HFFc6 (cell line): ENCODE results near the gene LACRT. TPM values are rescaled to one million over a fixed set of nuclear protein-coding genes. Genes with fewer than 3 reads are reported as not detected.

Experiments used
- DNase-seq: peaks from one replicate; pipeline ENCODE4 v3.0.0-alpha.2; 2018
- H3K27ac Mint-ChIP-seq: 2 replicates; pipeline ENCODE4 v1.8.0; 2020; ENCODE audit warnings: mild to moderate bottlenecking, mixed read lengths
- H3K27me3 Mint-ChIP-seq: 2 replicates; pipeline ENCODE4 v1.8.0; 2021; ENCODE audit warnings: mild to moderate bottlenecking, moderate library complexity, mixed read lengths; ENCODE audit not compliant: insufficient read depth
- H3K36me3 Mint-ChIP-seq: 2 replicates; pipeline ENCODE4 v1.8.0; 2021; ENCODE audit warnings: low read depth, mixed read lengths
- H3K4me1 Mint-ChIP-seq: 2 replicates; pipeline ENCODE4 v1.8.0; 2020; ENCODE audit warnings: low read depth, mixed read lengths
- H3K4me3 Mint-ChIP-seq: 2 replicates; pipeline ENCODE4 v1.8.0; 2020; ENCODE audit warnings: mild to moderate bottlenecking, moderate library complexity, mixed read lengths
- H3K9me3 Mint-ChIP-seq: 2 replicates; pipeline ENCODE4 v1.8.0; 2020; ENCODE audit warnings: mild to moderate bottlenecking, mixed read lengths
- CTCF ChIP-seq: fragments of 200-600 bp; sonication (generic); IDR thresholded peaks from 2 replicates; pipeline ENCODE4 v1.5.0; 2021; ENCODE audit warnings: antibody characterized with exemption, mild to moderate bottlenecking
- total RNA-seq, 6 experiments: library from RNA; stranded (reverse); fragmentation: NEBNext Ultra II Directional; extraction: Animal tissue kit (Norgen Biotek cat#: 25700); gene quantifications; 2 replicates in 1 of 6; 3 replicates in 5 of 6; pipeline ENCODE4 v1.2.3, GENCODE V29; 2021

The LACRT gene
- total RNA-seq, 6 experiments from 2014 or later = not detected

GRCh38 chr12:54604436-54604835 lies 30.3 kb downstream of the LACRT start:
- H3K4me3 Mint-ChIP-seq = no peak overlapping the region
- H3K9me3 Mint-ChIP-seq = no peaks in the 10 kb centered on the region
- TF ChIP-seq CTCF = no peak
- no peak overlapping the region for H3K27ac Mint-ChIP-seq
- H3K27me3 Mint-ChIP-seq = peaks cover 31% of the 10 kb centered on the region
- DNase-seq = no peak
- H3K36me3 Mint-ChIP-seq = no peaks in the 10 kb centered on the region
- H3K4me1 Mint-ChIP-seq = 0 out of 2 replicates have a peak, but pooled peaks cover 6% of the 10 kb centered on the region

DNA sequence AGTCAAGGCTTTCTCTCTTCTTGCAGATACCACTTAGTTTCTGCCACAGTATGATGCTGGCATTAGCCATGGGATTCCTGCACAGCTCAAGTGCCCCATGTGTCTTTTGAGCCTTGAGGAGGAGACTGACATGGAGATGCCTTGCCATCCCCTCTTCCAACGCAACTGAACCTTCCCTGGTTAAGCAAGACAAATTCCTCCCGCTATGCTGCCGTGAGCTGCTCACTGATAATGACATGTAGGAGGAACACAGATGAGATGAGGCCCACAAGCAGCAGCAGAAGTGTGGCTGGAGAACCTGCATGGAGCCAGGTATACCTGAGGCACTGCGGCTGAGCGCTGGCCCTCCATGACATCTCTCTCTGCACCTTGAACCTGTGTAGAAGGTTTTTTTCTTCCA lies 30.8 kb downstream of the LACRT start:
- no peak for TF ChIP-seq CTCF
- DNase-seq = no peak
- Mint-ChIP-seq H3K27me3 (peaks cover 34% of the 10 kb centered on the region), H3K36me3 (no peaks in the 10 kb centered on the region), H3K9me3 (no peaks in the 10 kb centered on the region), H3K4me1 (0 out of 2 replicates have a peak, but pooled peaks cover 6% of the 10 kb centered on the region), H3K27ac (no peak overlapping the region), H3K4me3 (no peak overlapping the region)

- Mint-ChIP-seq H3K4me1 (0 out of 2 replicates have a peak, but pooled peaks cover 6% of the 10 kb centered on the region), H3K27me3 (peaks cover 30% of the 10 kb centered on the region), H3K36me3 (no peaks in the 10 kb centered on the region), H3K27ac (no peak overlapping the region), H3K4me3 (no peak overlapping the region), H3K9me3 (no peaks in the 10 kb centered on the region)
- peak; percentile 87 for TF ChIP-seq CTCF
- DNase-seq = peak; percentile 65
Measured at GRCh38 chr12:54603173-54603814, 31.4 kb downstream of the LACRT start.

DNA sequence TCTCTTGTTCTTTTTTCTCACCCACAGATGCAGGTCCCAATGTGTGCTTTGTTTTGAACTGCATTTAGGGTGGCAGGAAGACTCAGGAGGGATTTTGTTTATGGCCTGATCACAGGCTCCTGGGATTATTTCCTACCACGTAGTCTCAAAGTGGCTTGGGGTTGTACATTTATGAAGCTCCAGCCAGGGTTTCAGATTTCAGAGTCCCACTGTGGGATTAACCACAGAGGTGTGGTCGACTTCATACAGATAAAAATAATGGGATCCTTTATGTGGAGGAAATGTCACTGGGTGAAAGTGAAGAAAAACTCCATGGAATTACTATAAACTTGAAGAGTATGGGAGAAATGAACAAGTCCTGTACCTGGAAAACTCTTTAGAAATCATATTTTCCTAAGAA lies 32.0 kb downstream of the LACRT start:
- Mint-ChIP-seq H3K36me3 (no peaks in the 10 kb centered on the region), H3K9me3 (no peaks in the 10 kb centered on the region), H3K27ac (no peak overlapping the region), H3K4me1 (0 out of 2 replicates have a peak, but pooled peaks cover 6% of the 10 kb centered on the region), H3K27me3 (peaks cover 27% of the 10 kb centered on the region), H3K4me3 (no peak overlapping the region)
- DNase-seq = no peak
- TF ChIP-seq CTCF = no peak

GRCh38 chr12:54601841-54602240 lies 32.9 kb downstream of the LACRT start:
- H3K27ac Mint-ChIP-seq = no peak overlapping the region
- H3K27me3 Mint-ChIP-seq = peaks cover 32% of the 10 kb centered on the region
- 0 out of 2 replicates have a peak, but pooled peaks cover 6% of the 10 kb centered on the region for H3K4me1 Mint-ChIP-seq
- H3K9me3 Mint-ChIP-seq = no peaks in the 10 kb centered on the region
- H3K4me3 Mint-ChIP-seq = no peak overlapping the region
- no peaks in the 10 kb centered on the region for H3K36me3 Mint-ChIP-seq
- DNase-seq = no peak
- peak; percentile 21; the same call in 1 of the 2 replicates for TF ChIP-seq CTCF
